ENCODE measurements around the gene ACOT9.

DNA sequence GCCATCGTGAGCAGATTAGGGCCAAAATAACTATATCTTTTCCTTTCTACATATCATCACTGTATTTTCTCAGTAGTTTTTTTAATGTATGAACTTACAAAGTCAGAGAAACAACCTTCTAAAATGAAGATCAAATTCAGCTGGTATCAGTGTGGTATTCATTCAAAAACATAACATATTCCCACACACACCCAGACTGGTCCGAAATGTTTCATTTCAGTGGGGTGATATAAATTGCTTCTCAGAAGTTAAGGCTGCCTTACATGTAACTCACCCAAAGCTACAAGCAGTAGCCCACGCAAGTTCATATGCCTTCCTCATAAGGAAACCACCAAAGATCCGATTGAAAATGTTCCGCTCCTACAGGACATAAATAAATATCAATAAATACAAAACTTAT lies 37.8 kb downstream of the ACOT9 start:
- TF ChIP-seq POLR2AphosphoS5 (IDR thresholded peaks at IDR 0.05) (no peak), CTCF (IDR thresholded peaks at IDR 0.05) (no peak), EP300 (IDR thresholded peaks at IDR 0.05) (no peak)

Data from sigmoid colon (tissue), 4 donors.